ENCODE data around the gene SPOCK1.

SPOCK1 gene

DNA sequence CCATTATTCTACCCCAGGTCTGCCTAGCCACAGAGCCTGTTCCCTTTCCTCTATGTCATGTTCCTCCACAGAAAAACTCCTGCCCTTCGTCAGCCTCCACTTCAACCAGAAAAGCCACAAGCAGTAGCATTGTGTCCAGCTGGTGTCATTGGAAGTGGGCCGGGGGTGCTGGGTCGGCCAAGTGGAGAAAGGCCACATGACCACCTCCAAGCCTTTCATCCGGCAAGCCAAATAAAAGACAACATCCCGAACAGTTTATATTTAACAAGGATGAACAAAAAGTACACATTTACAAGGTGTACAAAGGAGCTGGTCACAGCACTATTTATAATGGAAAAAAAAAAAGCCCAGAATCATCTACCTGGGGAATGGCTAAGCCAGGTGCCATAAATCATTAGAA is 16.1 kb upstream of the SPOCK1 start:
- Histone ChIP-seq H4K8ac (ENCODE audit: low read length) (no peak overlapping the region), H3K23ac (ENCODE audit: low read length in 2 of 2) (no peak overlapping the region), H3K36me3 (ENCODE audit: control insufficient read depth in 1 of 2, insufficient read depth in 2 of 2, low read depth in 1 of 2, low read length in 2 of 2) (no peaks in the 10 kb centered on the region), H3K9me3 (ENCODE audit: control insufficient read depth, low read length) (peaks cover 3% of the 10 kb centered on the region), H3K4me3 (ENCODE audit: insufficient read depth in 1 of 2, low read depth in 1 of 2, low read length in 2 of 2) (no peak overlapping the region), H2AK5ac (ENCODE audit: low read length, severe bottlenecking) (no peak overlapping the region), H4K91ac (ENCODE audit: low read length) (no peak overlapping the region), H3K4me1 (ENCODE audit: control insufficient read depth, insufficient read depth, low read depth, low read length) (no peaks in the 10 kb centered on the region), H2BK120ac (ENCODE audit: low read depth, low read length) (no peak overlapping the region), H3K9ac (ENCODE audit: low read length) (no peak overlapping the region), H2AFZ (ENCODE audit: low read depth, low read length) (no peak overlapping the region), H3K18ac (ENCODE audit: low read depth in 1 of 2, low read length in 2 of 2) (no peak overlapping the region), H3K79me1 (replicated peaks; ENCODE audit: low read length, poor library complexity, severe bottlenecking) (no peaks in the 10 kb centered on the region), H3K27ac (ENCODE audit: low read length, poor library complexity, severe bottlenecking) (no peak overlapping the region), H3K27me3 (ENCODE audit: control insufficient read depth in 1 of 2, insufficient read depth in 1 of 2, low read length in 2 of 2) (peaks cover 0 to 55% of the 10 kb centered on the region in 2 experiments), H3K4ac (ENCODE audit: low read depth in 1 of 2, low read length in 2 of 2) (no peak overlapping the region), H2BK12ac (ENCODE audit: low read length in 2 of 2) (no peak overlapping the region), H3K14ac (ENCODE audit: low read length in 2 of 2) (no peak overlapping the region), H2BK5ac (ENCODE audit: low read depth, low read length, poor library complexity, severe bottlenecking) (no peak overlapping the region), H3K4me2 (ENCODE audit: low read length, poor library complexity, severe bottlenecking) (no peak overlapping the region), H2BK15ac (ENCODE audit: low read depth, poor library complexity, severe bottlenecking) (no peak overlapping the region)
- no peak for DNase-seq
- 98% methylated on average over 3 of the region's 5 CpGs for WGBS

DNA sequence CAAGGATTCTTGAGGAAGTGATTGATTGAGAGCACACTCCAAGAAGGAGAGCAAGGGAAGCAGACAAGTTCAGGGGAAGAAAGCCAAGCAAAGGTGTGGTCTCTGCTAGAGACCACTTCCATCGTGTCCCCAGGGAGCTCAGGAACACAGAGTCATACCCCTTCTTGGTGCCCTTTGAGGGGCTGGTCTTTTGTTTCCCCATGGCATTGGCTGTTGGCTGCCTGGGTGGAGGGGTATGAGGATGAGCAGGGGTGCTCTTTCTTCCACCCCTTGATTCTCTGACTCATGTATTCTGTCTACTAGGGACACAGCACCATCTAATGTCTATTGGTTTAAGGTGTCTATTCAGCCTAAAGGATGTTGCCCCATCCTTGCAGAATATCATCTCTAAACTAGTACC is 11.5 kb upstream of the SPOCK1 start:
- Histone ChIP-seq H3K4me3 (ENCODE audit: insufficient read depth in 1 of 2, low read depth in 1 of 2, low read length in 2 of 2) (no peak overlapping the region), H3K14ac (ENCODE audit: low read length in 2 of 2) (no peak overlapping the region), H3K4ac (ENCODE audit: low read depth in 1 of 2, low read length in 2 of 2) (no peak overlapping the region), H3K27me3 (ENCODE audit: control insufficient read depth in 1 of 2, insufficient read depth in 1 of 2, low read length in 2 of 2) (peaks cover 0 to 35% of the 10 kb centered on the region in 2 experiments), H4K91ac (ENCODE audit: low read length) (no peak overlapping the region), H2AK5ac (ENCODE audit: low read length, severe bottlenecking) (no peak overlapping the region), H2BK12ac (ENCODE audit: low read length in 2 of 2) (no peak overlapping the region), H3K36me3 (ENCODE audit: control insufficient read depth in 1 of 2, insufficient read depth in 2 of 2, low read depth in 1 of 2, low read length in 2 of 2) (no peaks in the 10 kb centered on the region), H3K18ac (ENCODE audit: low read depth in 1 of 2, low read length in 2 of 2) (no peak overlapping the region), H3K79me1 (replicated peaks; ENCODE audit: low read length, poor library complexity, severe bottlenecking) (no peaks in the 10 kb centered on the region), H3K27ac (ENCODE audit: low read length, poor library complexity, severe bottlenecking) (no peak overlapping the region), H2BK5ac (ENCODE audit: low read depth, low read length, poor library complexity, severe bottlenecking) (no peak overlapping the region), H3K9me3 (ENCODE audit: control insufficient read depth, low read length) (peaks cover 3% of the 10 kb centered on the region), H3K23ac (ENCODE audit: low read length in 2 of 2) (no peak overlapping the region), H2BK120ac (ENCODE audit: low read depth, low read length) (no peak overlapping the region), H2BK15ac (ENCODE audit: low read depth, poor library complexity, severe bottlenecking) (no peak overlapping the region), H2AFZ (ENCODE audit: low read depth, low read length) (no peak overlapping the region), H4K8ac (ENCODE audit: low read length) (no peak overlapping the region), H3K4me1 (ENCODE audit: control insufficient read depth, insufficient read depth, low read depth, low read length) (no peaks in the 10 kb centered on the region), H3K9ac (ENCODE audit: low read length) (no peak overlapping the region), H3K4me2 (ENCODE audit: low read length, poor library complexity, severe bottlenecking) (no peak overlapping the region)
- no peak for DNase-seq
- WGBS, result 55% methylated on average over 1 of the region's 1 CpG

DNA sequence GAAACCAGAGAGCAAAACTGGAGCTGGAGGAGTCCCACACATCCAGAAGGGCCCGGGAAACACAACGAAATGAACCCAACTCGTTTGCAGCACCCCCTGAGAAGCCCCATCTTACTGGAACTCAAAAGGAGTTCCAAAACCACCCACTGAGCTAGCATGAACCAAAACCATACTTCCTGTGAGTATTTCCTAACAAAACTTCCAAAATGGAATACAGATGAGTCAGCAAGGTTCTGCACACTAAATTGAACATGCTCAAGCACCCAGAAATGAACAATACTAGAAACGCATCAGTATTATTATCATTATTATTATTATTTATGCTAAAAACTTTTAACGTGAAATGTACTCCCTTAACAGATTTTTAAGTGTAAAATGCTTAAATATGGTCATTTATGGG is 8.0 kb upstream of the SPOCK1 start:
- Histone ChIP-seq H3K23ac (ENCODE audit: low read length in 2 of 2) (no peak overlapping the region), H3K9ac (ENCODE audit: low read length) (no peak overlapping the region), H3K4ac (ENCODE audit: low read depth in 1 of 2, low read length in 2 of 2) (no peak overlapping the region), H3K36me3 (ENCODE audit: control insufficient read depth in 1 of 2, insufficient read depth in 2 of 2, low read depth in 1 of 2, low read length in 2 of 2) (no peaks in the 10 kb centered on the region), H2AK5ac (ENCODE audit: low read length, severe bottlenecking) (no peak overlapping the region), H3K27ac (ENCODE audit: low read length, poor library complexity, severe bottlenecking) (no peak overlapping the region), H3K27me3 (ENCODE audit: control insufficient read depth in 1 of 2, insufficient read depth in 1 of 2, low read length in 2 of 2) (peaks cover 7 to 18% of the 10 kb centered on the region in 2 experiments), H3K14ac (ENCODE audit: low read length in 2 of 2) (no peak overlapping the region), H3K79me1 (replicated peaks; ENCODE audit: low read length, poor library complexity, severe bottlenecking) (no peaks in the 10 kb centered on the region), H3K4me2 (ENCODE audit: low read length, poor library complexity, severe bottlenecking) (no peak overlapping the region), H2BK15ac (ENCODE audit: low read depth, poor library complexity, severe bottlenecking) (no peak overlapping the region), H2BK120ac (ENCODE audit: low read depth, low read length) (no peak overlapping the region), H2AFZ (ENCODE audit: low read depth, low read length) (no peak overlapping the region), H3K9me3 (ENCODE audit: control insufficient read depth, low read length) (peaks cover 3% of the 10 kb centered on the region), H2BK12ac (ENCODE audit: low read length in 2 of 2) (no peak overlapping the region), H2BK5ac (ENCODE audit: low read depth, low read length, poor library complexity, severe bottlenecking) (no peak overlapping the region), H3K18ac (ENCODE audit: low read depth in 1 of 2, low read length in 2 of 2) (no peak overlapping the region), H4K91ac (ENCODE audit: low read length) (no peak overlapping the region), H4K8ac (ENCODE audit: low read length) (no peak overlapping the region), H3K4me1 (ENCODE audit: control insufficient read depth, insufficient read depth, low read depth, low read length) (no peaks in the 10 kb centered on the region), H3K4me3 (ENCODE audit: insufficient read depth in 1 of 2, low read depth in 1 of 2, low read length in 2 of 2) (no peak overlapping the region)
- WGBS, result 66% methylated on average over 3 of the region's 5 CpGs
- DNase-seq, result no peak

DNA sequence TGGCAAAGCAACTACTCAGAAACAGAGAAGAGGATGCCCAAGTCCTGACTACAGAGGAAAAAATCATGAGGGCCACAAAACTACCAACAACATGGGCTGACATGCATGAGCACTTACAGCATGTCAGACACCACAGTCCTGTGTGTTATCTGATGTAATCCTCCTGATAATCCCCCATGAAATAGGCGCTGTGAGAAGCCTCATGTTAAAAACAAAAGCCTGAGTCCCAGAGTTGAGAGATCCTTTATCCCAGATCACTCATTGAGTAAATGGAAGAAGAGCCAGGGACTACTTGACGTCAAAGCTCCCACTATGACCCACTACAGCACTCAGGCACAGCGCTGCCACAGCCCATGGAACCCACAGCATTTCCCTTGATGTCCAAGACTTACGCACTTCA is 7.2 kb upstream of the SPOCK1 start:
- H3K36me3 ChIP-seq (ENCODE audit: control insufficient read depth in 1 of 2, insufficient read depth in 2 of 2, low read depth in 1 of 2, low read length in 2 of 2), result no peaks in the 10 kb centered on the region
- H2BK12ac ChIP-seq (ENCODE audit: low read length in 2 of 2), result no peak overlapping the region

More for the DNA sequence above, 7.2 kb upstream of the SPOCK1 start:
- Histone ChIP-seq H3K18ac (ENCODE audit: low read depth in 1 of 2, low read length in 2 of 2) (no peak overlapping the region), H3K79me1 (replicated peaks; ENCODE audit: low read length, poor library complexity, severe bottlenecking) (no peaks in the 10 kb centered on the region), H3K23ac (ENCODE audit: low read length in 2 of 2) (no peak overlapping the region), H3K4ac (ENCODE audit: low read depth in 1 of 2, low read length in 2 of 2) (no peak overlapping the region), H4K8ac (ENCODE audit: low read length) (no peak overlapping the region), H3K14ac (ENCODE audit: low read length in 2 of 2) (no peak overlapping the region), H3K4me3 (ENCODE audit: insufficient read depth in 1 of 2, low read depth in 1 of 2, low read length in 2 of 2) (no peak overlapping the region), H2BK120ac (ENCODE audit: low read depth, low read length) (no peak overlapping the region), H3K27ac (ENCODE audit: low read length, poor library complexity, severe bottlenecking) (no peak overlapping the region), H4K91ac (ENCODE audit: low read length) (no peak overlapping the region), H2BK5ac (ENCODE audit: low read depth, low read length, poor library complexity, severe bottlenecking) (no peak overlapping the region), H3K9ac (ENCODE audit: low read length) (no peak overlapping the region), H2BK15ac (ENCODE audit: low read depth, poor library complexity, severe bottlenecking) (no peak overlapping the region), H3K9me3 (ENCODE audit: control insufficient read depth, low read length) (no peaks in the 10 kb centered on the region), H3K4me2 (ENCODE audit: low read length, poor library complexity, severe bottlenecking) (no peak overlapping the region), H2AK5ac (ENCODE audit: low read length, severe bottlenecking) (no peak overlapping the region), H3K27me3 (ENCODE audit: control insufficient read depth in 1 of 2, insufficient read depth in 1 of 2, low read length in 2 of 2) (peaks cover 10 to 12% of the 10 kb centered on the region in 2 experiments), H2AFZ (ENCODE audit: low read depth, low read length) (no peak overlapping the region), H3K4me1 (ENCODE audit: control insufficient read depth, insufficient read depth, low read depth, low read length) (no peaks in the 10 kb centered on the region)
- WGBS, result 80% methylated on average over 4 of the region's 4 CpGs
- DNase-seq, result no peak
